ENCODE results near the gene RBP7. TPM values are rescaled to one million over a fixed set of nuclear protein-coding genes. Genes with fewer than 3 reads are reported as not detected.
"Not testable (repeated sequence)": the region's sequence is repeated elsewhere in the genome, so short reads cannot be mapped to it uniquely, and the experiment has no call there.

The RBP7 gene
- total RNA-seq, 1 donor from 2014 or later = 11.0 TPM

DNA sequence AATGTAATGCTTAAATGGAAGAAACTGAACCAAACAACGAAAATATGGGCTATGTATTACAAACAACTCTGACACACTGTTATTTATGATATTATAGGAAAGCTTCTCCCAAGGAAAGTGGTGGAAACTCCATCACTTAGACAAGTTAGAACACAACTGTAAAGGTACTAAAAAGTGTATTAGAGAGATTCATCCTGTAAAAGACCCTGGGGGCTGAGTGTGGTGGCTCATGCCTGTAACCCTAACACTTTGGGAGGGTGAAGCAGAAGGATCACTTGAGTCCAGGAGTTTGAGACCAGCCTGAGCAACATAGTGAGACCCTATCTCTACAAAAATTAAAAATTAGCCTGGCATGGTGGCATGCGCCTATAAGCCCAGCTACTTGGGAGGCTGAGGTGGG lies 28.3 kb downstream of the RBP7 start:
- Histone ChIP-seq H3K4me3 (ENCODE audit: low read length in 3 of 3) (no peak overlapping the region), H3K36me3 (ENCODE audit: control insufficient read depth in 3 of 3, insufficient read depth in 3 of 3, low read length in 3 of 3) (no peaks in the 10 kb centered on the region), H3K27me3 (ENCODE audit: control insufficient read depth in 3 of 3, insufficient read depth in 3 of 3, low read length in 3 of 3) (no peaks in the 10 kb centered on the region), H3K9me3 (ENCODE audit: control insufficient read depth in 3 of 3, low read length in 3 of 3) (no peaks in the 10 kb centered on the region), H3K4me1 (ENCODE audit: control insufficient read depth in 3 of 3, insufficient read depth in 3 of 3, low read length in 3 of 3) (no peaks in the 10 kb centered on the region), H3K27ac (ENCODE audit: low read depth, low read length) (no peak overlapping the region), H3K9ac (ENCODE audit: low read depth in 1 of 3, low read length in 3 of 3) (no peak overlapping the region)

DNA sequence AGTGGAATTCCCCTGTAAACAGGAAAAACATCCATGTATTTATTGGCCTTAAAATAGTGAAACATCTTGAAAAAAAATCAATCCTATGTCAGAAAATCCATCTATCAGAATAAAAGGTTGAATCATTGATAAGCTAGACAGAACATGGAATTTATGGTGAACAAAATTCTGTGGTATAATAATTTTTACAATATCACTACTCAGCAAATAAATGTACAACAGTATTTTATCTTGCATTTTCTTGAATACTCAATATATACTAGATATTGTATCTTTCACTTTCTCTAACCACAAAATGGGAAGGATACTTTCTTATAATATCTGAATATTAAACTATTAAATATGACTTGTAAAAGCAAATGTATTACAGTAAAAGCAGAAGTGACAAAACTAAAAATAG lies 30.0 kb downstream of the RBP7 start:
- Histone ChIP-seq H3K36me3 (ENCODE audit: control insufficient read depth in 3 of 3, insufficient read depth in 3 of 3, low read length in 3 of 3) (no peaks in the 10 kb centered on the region), H3K27ac (ENCODE audit: low read depth, low read length) (no peak overlapping the region), H3K9me3 (ENCODE audit: control insufficient read depth in 3 of 3, low read length in 3 of 3) (no peaks in the 10 kb centered on the region), H3K9ac (ENCODE audit: low read depth in 1 of 3, low read length in 3 of 3) (no peak overlapping the region), H3K4me3 (ENCODE audit: low read length in 3 of 3) (no peak overlapping the region), H3K4me1 (ENCODE audit: control insufficient read depth in 3 of 3, insufficient read depth in 3 of 3, low read length in 3 of 3) (peaks cover under 1 to 1% (median 1%) of the 10 kb centered on the region in 3 donors), H3K27me3 (ENCODE audit: control insufficient read depth in 3 of 3, insufficient read depth in 3 of 3, low read length in 3 of 3) (no peaks in the 10 kb centered on the region)

DNA sequence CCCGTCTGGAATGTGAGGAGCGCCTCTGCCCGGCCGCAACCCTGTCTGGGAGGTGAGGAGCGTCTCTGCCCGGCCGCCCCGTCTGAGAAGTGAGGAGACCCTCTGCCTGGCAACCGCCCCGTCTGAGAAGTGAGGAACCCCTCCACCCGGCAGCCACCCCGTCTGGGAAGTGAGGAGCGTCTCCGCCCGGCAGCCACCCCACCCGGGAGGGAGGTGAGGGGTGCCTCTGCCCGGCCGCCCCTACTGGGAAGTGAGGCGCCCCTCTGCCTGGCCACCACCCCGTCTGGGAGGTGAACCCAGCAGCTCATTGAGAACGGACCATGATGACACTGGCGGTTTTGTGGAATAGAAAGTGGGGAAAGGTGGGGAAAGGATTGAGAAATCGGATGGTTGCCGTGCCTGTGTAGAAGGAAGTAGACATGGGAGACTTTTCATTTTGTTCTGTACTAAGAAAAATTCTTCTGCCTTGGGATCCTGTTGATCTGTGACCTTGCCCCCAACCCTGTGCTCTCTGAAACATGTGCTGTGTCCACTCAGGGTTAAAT lies 32.0 kb downstream of the RBP7 start:
- H3K27ac ChIP-seq (ENCODE audit: low read depth, low read length); H3K27me3 ChIP-seq (ENCODE audit: control insufficient read depth in 3 of 3, insufficient read depth in 3 of 3, low read length in 3 of 3); H3K9ac ChIP-seq (ENCODE audit: low read depth in 1 of 3, low read length in 3 of 3); H3K9me3 ChIP-seq (ENCODE audit: control insufficient read depth in 3 of 3, low read length in 3 of 3); H3K36me3 ChIP-seq (ENCODE audit: control insufficient read depth in 3 of 3, insufficient read depth in 3 of 3, low read length in 3 of 3); H3K4me3 ChIP-seq (ENCODE audit: low read length in 3 of 3): not testable (repeated sequence)
- peaks cover 5 to 15% (median 6%) of the 10 kb centered on the region in 3 donors for H3K4me1 ChIP-seq (ENCODE audit: control insufficient read depth in 3 of 3, insufficient read depth in 3 of 3, low read length in 3 of 3)

DNA sequence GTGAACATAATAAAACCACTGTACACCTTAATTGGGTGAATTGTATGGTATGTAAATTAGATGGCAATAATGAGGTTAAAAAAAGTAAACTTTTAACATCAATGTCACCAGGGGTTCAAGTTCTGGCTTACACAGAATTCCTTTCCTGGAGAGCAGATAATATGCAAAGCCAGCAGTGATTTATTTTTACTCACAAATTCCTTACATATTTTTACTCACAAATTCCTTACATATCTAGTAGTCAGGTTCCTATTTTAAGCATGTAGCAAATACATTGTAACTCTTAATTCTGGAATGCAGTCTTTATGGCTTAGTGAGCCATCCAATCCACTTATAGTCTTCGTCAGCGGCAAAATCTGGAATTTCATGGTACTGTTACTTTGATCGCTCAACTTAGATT lies 34.4 kb downstream of the RBP7 start:
- Histone ChIP-seq H3K36me3 (ENCODE audit: control insufficient read depth in 3 of 3, insufficient read depth in 3 of 3, low read length in 3 of 3) (peaks cover 0 to 3% (median 0%) of the 10 kb centered on the region in 3 donors), H3K9ac (ENCODE audit: low read depth in 1 of 3, low read length in 3 of 3) (no peak overlapping the region), H3K4me3 (ENCODE audit: low read length in 3 of 3) (no peak overlapping the region), H3K27ac (ENCODE audit: low read depth, low read length) (no peak overlapping the region), H3K9me3 (ENCODE audit: control insufficient read depth in 3 of 3, low read length in 3 of 3) (no peaks in the 10 kb centered on the region), H3K27me3 (ENCODE audit: control insufficient read depth in 3 of 3, insufficient read depth in 3 of 3, low read length in 3 of 3) (no peaks in the 10 kb centered on the region), H3K4me1 (ENCODE audit: control insufficient read depth in 3 of 3, insufficient read depth in 3 of 3, low read length in 3 of 3) (peaks cover 13 to 21% (median 13%) of the 10 kb centered on the region in 3 donors)

DNA sequence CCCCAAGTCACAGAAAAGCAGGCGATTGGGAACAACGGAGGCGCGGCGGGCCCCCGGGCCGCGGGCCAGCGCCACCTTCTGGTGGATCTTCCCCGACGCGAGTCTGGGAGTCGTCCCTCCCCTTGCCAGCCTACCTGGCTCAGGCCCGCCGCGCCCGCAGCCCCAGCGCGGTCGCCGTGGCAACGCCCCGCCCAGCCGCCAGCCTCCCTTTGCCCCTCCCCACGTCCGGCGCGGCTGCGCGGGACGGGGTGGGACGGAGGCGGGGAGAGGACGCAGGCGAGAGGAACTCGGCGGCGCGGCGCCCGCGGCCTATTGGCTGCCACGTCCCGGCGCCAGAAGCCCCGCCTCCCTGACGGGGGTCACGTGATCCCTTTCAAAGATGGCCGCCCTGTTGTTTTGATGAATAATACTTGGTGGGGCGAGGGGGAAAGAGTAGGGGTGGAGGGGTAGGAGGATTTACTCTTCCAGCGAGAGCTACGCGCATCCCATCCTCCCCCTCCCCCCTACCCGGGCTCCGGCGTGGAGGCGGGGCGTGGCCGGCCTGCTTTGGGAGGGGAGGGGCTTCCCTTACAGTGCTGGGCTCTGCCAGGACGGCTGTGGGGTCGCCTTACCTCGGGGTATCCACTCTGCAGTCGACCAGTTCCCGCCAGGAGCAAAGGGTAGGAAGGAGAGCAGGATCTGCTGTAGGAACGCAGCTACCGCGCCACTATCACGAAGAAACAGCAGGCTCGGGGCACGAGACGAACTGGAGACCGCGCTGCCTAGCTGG lies 35.7 kb downstream of the RBP7 start, which contains the start of gene UBE4B:
TSS of gene UBE4B (plus strand) at position 369 of the 769 bp plus-strand sequence. CDS start 713 bp downstream, outside the sequence.
- H3K27ac ChIP-seq (ENCODE audit: low read depth, low read length) = peak within 1 kb of the TSS; percentile 99
- no peaks in the 10 kb centered on the region for H3K9me3 ChIP-seq (ENCODE audit: control insufficient read depth in 3 of 3, low read length in 3 of 3)
- peaks cover 0 to 11% (median 3%) of the 10 kb centered on the region in 3 donors for H3K36me3 ChIP-seq (ENCODE audit: control insufficient read depth in 3 of 3, insufficient read depth in 3 of 3, low read length in 3 of 3)
- peaks cover 13 to 21% (median 13%) of the 10 kb centered on the region in 3 donors for H3K4me1 ChIP-seq (ENCODE audit: control insufficient read depth in 3 of 3, insufficient read depth in 3 of 3, low read length in 3 of 3)
- H3K9ac ChIP-seq (ENCODE audit: low read depth in 1 of 3, low read length in 3 of 3) = peak within 1 kb of the TSS; percentile 99
- peak within 1 kb of the TSS; percentile 98 to 100 (median 98) for H3K4me3 ChIP-seq (ENCODE audit: low read length in 3 of 3)
- H3K27me3 ChIP-seq (ENCODE audit: control insufficient read depth in 3 of 3, insufficient read depth in 3 of 3, low read length in 3 of 3) = no peaks in the 10 kb centered on the region

DNA sequence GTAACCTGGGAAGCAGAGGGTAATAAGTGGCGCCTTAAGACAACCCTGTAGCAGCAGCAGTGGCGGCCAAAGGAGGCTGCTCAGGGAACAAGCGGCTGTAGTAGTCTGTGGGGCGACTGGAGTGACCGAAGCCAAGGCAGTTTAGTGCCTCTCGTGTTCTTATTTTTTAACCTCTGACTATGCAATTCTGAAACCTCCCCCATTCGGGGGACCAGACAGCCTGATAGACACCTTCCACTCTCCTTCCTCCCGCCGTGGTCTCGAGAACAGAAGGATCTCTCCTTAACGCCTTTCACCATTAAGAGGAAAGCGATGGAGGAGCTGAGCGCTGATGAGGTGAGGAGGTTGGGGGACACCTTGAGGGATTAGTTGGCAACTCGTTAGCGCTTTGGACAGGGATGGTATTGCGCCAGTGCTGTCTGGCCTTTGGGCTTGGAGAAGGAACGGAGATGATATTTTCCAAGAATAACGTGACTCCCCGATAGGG lies 36.4 kb downstream of the RBP7 start:
- Histone ChIP-seq H3K4me1 (ENCODE audit: control insufficient read depth in 3 of 3, insufficient read depth in 3 of 3, low read length in 3 of 3) (peaks cover 13 to 21% (median 13%) of the 10 kb centered on the region in 3 donors), H3K9me3 (ENCODE audit: control insufficient read depth in 3 of 3, low read length in 3 of 3) (no peaks in the 10 kb centered on the region), H3K36me3 (ENCODE audit: control insufficient read depth in 3 of 3, insufficient read depth in 3 of 3, low read length in 3 of 3) (peaks cover 2 to 12% (median 3%) of the 10 kb centered on the region in 3 donors), H3K27me3 (ENCODE audit: control insufficient read depth in 3 of 3, insufficient read depth in 3 of 3, low read length in 3 of 3) (no peaks in the 10 kb centered on the region), H3K4me3 (ENCODE audit: low read length in 3 of 3) (peak overlapping the region; percentile 98 to 100 (median 98)), H3K9ac (ENCODE audit: low read depth in 1 of 3, low read length in 3 of 3) (peak overlapping the region; percentile 99), H3K27ac (ENCODE audit: low read depth, low read length) (peak overlapping the region; percentile 99)

DNA sequence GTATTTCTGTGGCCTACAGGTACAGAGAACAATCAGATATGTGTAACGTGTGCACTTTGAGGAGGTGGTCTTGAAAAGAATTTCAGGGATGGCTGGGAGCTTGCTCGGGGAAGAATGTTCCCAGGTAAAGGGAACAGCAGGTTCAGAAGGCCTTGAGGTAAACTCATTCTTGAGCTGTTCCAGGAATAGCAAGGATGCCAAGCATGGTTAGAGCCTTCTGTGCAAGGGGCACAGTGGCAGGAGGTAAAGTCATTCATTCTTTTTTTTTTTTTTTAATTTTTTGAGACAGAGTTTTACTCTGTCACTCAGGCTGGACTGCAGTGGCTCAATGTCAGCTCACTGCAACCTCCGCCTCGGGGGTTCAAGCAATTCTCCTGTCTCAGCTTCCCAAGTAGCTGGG lies 45.7 kb downstream of the RBP7 start:
- no peak overlapping the region for H3K27ac ChIP-seq (ENCODE audit: low read depth, low read length)
- H3K36me3 ChIP-seq (ENCODE audit: control insufficient read depth in 3 of 3, insufficient read depth in 3 of 3, low read length in 3 of 3) = peaks cover 0 to 5% (median 1%) of the 10 kb centered on the region in 3 donors

DNA sequence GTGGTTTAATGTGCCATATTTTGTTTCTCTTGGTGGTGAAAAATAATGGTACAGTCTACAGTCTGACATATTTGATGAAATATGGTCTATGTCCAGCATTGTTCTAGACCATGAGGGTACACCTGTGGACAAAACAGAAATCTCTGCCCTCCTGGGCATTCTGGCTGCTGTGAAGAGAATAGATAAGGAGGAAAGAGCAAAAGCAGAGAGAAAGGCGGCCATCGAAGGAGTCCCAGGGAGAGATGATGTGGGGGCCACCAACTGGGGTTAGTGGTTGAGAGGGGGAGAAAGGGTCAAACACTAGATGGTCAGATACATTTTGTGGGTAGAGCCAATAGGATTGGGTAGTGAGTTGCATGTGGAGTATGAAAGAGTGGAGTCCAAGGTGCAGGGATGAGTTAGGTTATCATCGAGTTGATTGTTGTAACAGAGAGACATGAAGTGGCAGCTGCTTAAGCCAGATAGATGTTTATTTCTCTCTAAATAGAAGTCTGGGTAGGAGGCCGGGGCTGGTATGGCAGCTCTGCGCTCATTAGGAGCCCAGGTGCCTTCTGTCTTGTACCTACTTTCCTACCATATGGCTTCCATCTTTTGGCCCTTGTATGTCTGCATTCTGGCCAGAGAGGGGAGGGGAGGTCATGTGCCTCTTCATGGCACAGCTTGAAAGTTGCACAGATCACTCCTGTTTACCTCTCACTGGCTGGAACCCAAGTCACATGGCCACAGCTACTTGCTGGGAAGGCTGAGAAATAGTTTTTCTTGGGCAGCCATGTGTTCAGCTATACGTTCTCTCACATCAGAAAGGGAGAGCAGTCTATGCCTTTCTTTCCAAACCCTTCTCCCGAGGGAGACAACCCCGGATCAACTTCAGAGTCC lies 48.7 kb downstream of the RBP7 start:
- Histone ChIP-seq H3K27me3 (ENCODE audit: control insufficient read depth in 3 of 3, insufficient read depth in 3 of 3, low read length in 3 of 3) (no peaks in the 10 kb centered on the region), H3K4me1 (ENCODE audit: control insufficient read depth in 3 of 3, insufficient read depth in 3 of 3, low read length in 3 of 3) (peaks cover 23 to 24% (median 24%) of the 10 kb centered on the region in 3 donors), H3K4me3 (ENCODE audit: low read length in 3 of 3) (peak overlapping the region in 2 of 3 donors; percentile 5 to 54), H3K36me3 (ENCODE audit: control insufficient read depth in 3 of 3, insufficient read depth in 3 of 3, low read length in 3 of 3) (peaks cover 0 to 3% (median 0%) of the 10 kb centered on the region in 3 donors), H3K27ac (ENCODE audit: low read depth, low read length) (peak overlapping the region; percentile 34), H3K9me3 (ENCODE audit: control insufficient read depth in 3 of 3, low read length in 3 of 3) (no peaks in the 10 kb centered on the region), H3K9ac (ENCODE audit: low read depth in 1 of 3, low read length in 3 of 3) (peak overlapping the region in 1 of 3 donors; percentile 55)

More for the DNA sequence above, 45.7 kb downstream of the RBP7 start:
- no peak overlapping the region for H3K4me3 ChIP-seq (ENCODE audit: low read length in 3 of 3)
- H3K9ac ChIP-seq (ENCODE audit: low read depth in 1 of 3, low read length in 3 of 3) = no peak overlapping the region
- H3K27me3 ChIP-seq (ENCODE audit: control insufficient read depth in 3 of 3, insufficient read depth in 3 of 3, low read length in 3 of 3) = no peaks in the 10 kb centered on the region
- peaks cover 23 to 24% (median 24%) of the 10 kb centered on the region in 3 donors for H3K4me1 ChIP-seq (ENCODE audit: control insufficient read depth in 3 of 3, insufficient read depth in 3 of 3, low read length in 3 of 3)
- H3K9me3 ChIP-seq (ENCODE audit: control insufficient read depth in 3 of 3, low read length in 3 of 3) = no peaks in the 10 kb centered on the region

DNA sequence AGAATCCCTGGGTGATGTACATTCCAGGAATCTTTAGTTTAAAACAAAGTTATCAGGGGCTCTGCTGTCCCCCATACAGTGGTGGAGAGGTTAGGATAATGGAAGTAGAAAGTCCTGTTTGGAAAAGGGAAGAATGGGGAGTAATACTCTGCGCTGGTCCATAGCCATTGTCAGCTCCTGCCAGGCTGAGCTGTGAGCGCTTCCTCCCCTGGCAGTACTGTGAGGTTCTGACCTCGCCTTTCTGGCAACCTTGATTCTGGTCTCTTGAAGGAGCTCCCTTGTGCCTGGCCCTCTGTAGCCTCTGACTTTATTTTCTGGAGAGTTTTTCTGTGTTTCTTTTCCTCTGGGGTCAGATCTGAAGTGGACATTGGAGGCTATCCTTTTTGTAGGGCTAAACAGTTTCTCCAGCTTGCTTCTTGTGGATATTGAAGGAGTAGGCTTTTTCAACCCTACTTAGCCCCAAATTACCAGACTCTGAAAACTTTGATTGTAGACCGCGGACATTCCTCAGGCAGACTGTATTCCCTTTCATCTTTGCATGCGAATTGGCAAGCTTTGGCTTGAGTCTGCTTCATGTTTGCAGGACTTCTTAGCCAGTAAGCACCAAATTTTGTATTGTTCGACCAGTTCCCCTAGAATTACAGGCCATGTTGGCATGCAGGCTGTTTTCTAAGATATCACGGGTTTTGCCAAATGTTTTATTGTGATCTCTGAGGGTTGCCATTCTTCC lies 49.5 kb downstream of the RBP7 start:
- Histone ChIP-seq H3K27ac (ENCODE audit: low read depth, low read length) (peak overlapping the region; percentile 34), H3K27me3 (ENCODE audit: control insufficient read depth in 3 of 3, insufficient read depth in 3 of 3, low read length in 3 of 3) (no peaks in the 10 kb centered on the region), H3K4me1 (ENCODE audit: control insufficient read depth in 3 of 3, insufficient read depth in 3 of 3, low read length in 3 of 3) (peaks cover 23 to 28% (median 27%) of the 10 kb centered on the region in 3 donors), H3K36me3 (ENCODE audit: control insufficient read depth in 3 of 3, insufficient read depth in 3 of 3, low read length in 3 of 3) (peaks cover 0 to 3% (median 0%) of the 10 kb centered on the region in 3 donors), H3K9me3 (ENCODE audit: control insufficient read depth in 3 of 3, low read length in 3 of 3) (no peaks in the 10 kb centered on the region), H3K9ac (ENCODE audit: low read depth in 1 of 3, low read length in 3 of 3) (peak overlapping the region in 1 of 3 donors; percentile 55), H3K4me3 (ENCODE audit: low read length in 3 of 3) (peak overlapping the region in 2 of 3 donors; percentile 5 to 54)

Measured in skeletal muscle tissue (tissue), 4 donors.